Liver (tissue), 9 donors: Measurements from ENCODE around the gene ARHGAP28. TPM values are rescaled to one million over a fixed set of nuclear protein-coding genes. Genes with fewer than 3 reads are reported as not detected.
"Not testable (repeated sequence)": the region's sequence is repeated elsewhere in the genome, so short reads cannot be mapped to it uniquely, and the experiment has no call there.

ENCODE experiments used
- DNase-seq: peaks from one replicate; pipeline ENCODE4 v3.0.0-alpha.2; 2017; ENCODE audit warnings: low spot score
- H3K27ac ChIP-seq, 2 donors: one replicate each; pipeline ENCODE4 v1.7.0; 2013; ENCODE audit warnings: inconsistent platforms in 2 of 2, low read length in 2 of 2, control low read depth in 1 of 2, low read depth in 1 of 2, mild to moderate bottlenecking in 1 of 2
- H3K27me3 ChIP-seq, 4 donors: one replicate each; pipeline versions ENCODE4 v1.6.1 to v1.7.0; 2013; ENCODE audit warnings: low read length in 3 of 4, inconsistent platforms in 1 of 4, mild to moderate bottlenecking in 1 of 4, moderate library complexity in 1 of 4; ENCODE audit not compliant: control insufficient read depth in 4 of 4, insufficient read depth in 4 of 4
- H3K36me3 ChIP-seq, 4 donors: one replicate each; pipeline versions ENCODE4 v1.6.1 to v1.7.0; 2013; ENCODE audit warnings: low read length in 3 of 4, mild to moderate bottlenecking in 3 of 4, low read depth in 1 of 4, moderate library complexity in 1 of 4; ENCODE audit not compliant: control insufficient read depth in 4 of 4, insufficient read depth in 3 of 4
- H3K4me1 ChIP-seq, 4 donors: one replicate each; pipeline versions ENCODE4 v1.6.1 to v1.7.0; 2013; ENCODE audit warnings: low read length in 3 of 4, mild to moderate bottlenecking in 3 of 4, moderate library complexity in 1 of 4; ENCODE audit not compliant: control insufficient read depth in 4 of 4, insufficient read depth in 4 of 4
- H3K4me3 ChIP-seq, 3 donors: one replicate each; pipeline versions ENCODE4 v1.6.1 to v1.7.0; 2013; ENCODE audit warnings: low read length in 3 of 3, control low read depth in 1 of 3, low read depth in 1 of 3, mild to moderate bottlenecking in 1 of 3
- H3K9ac ChIP-seq, 2 donors: one replicate each; pipeline ENCODE4 v1.7.0; 2013; ENCODE audit warnings: low read length in 2 of 2, mild to moderate bottlenecking in 2 of 2, moderate library complexity in 2 of 2, control low read depth in 1 of 2, low read depth in 1 of 2
- H3K9me3 ChIP-seq, 4 donors: one replicate each; pipeline versions ENCODE4 v1.6.1 to v1.7.0; 2013; ENCODE audit warnings: low read length in 3 of 4; ENCODE audit not compliant: control insufficient read depth in 4 of 4
- ATF3 ChIP-seq: IDR thresholded peaks from 2 replicates; pipeline ENCODE4 v1.6.1; 2016; ENCODE audit warnings: antibody characterized with exemption
- CTCF ChIP-seq: fragments of 150-350 bp; IDR thresholded peaks from 2 replicates; pipeline ENCODE4 v1.5.1; 2017; ENCODE audit warnings: improper control_type of control experiment, low read depth, low read length; ENCODE audit not compliant: missing input control
- EGR1 ChIP-seq, 2 donors: IDR thresholded peaks; 2 replicates each; pipeline ENCODE4 v1.6.1; 2016 to 2018; ENCODE audit warnings: antibody characterized with exemption in 2 of 2, low read depth in 2 of 2
- GABPA ChIP-seq, 2 donors: IDR thresholded peaks in 1 of 2; conservative IDR thresholded peaks in 1 of 2; 2 replicates each; pipeline ENCODE4 v1.6.1; 2016; ENCODE audit warnings: antibody characterized with exemption in 2 of 2, mild to moderate bottlenecking in 1 of 2, moderate library complexity in 1 of 2
- HNF4A ChIP-seq, 2 donors: conservative IDR thresholded peaks; 2 replicates each; pipeline ENCODE4 v1.6.1; 2016; ENCODE audit warnings: antibody characterized with exemption in 2 of 2, mild to moderate bottlenecking in 2 of 2
- HNF4G ChIP-seq: IDR thresholded peaks from 2 replicates; pipeline ENCODE4 v1.6.1; 2016; ENCODE audit warnings: antibody characterized with exemption
- JUND ChIP-seq, 2 donors: IDR thresholded peaks; 2 replicates each; pipeline ENCODE4 v1.6.1; 2016; ENCODE audit warnings: antibody characterized with exemption in 2 of 2
- MAX ChIP-seq: IDR thresholded peaks from 2 replicates; pipeline ENCODE4 v1.6.1; 2016; ENCODE audit warnings: antibody characterized with exemption
- NR2F2 ChIP-seq: IDR thresholded peaks from 2 replicates; pipeline ENCODE4 v1.6.1; 2016; ENCODE audit warnings: antibody characterized with exemption
- RAD21 ChIP-seq, 2 donors: IDR thresholded peaks; 2 replicates each; pipeline ENCODE4 v1.6.1; 2016; ENCODE audit warnings: antibody characterized with exemption in 2 of 2, mild to moderate bottlenecking in 2 of 2
- REST ChIP-seq: IDR thresholded peaks from 2 replicates; pipeline ENCODE4 v1.6.1; 2016; ENCODE audit warnings: antibody characterized with exemption, mild to moderate bottlenecking
- RXRA ChIP-seq, 2 donors: IDR thresholded peaks; 2 replicates each; pipeline ENCODE4 v1.6.1; 2017 to 2018; ENCODE audit warnings: antibody characterized with exemption in 2 of 2, mild to moderate bottlenecking in 1 of 2
- SP1 ChIP-seq: IDR thresholded peaks from 2 replicates; pipeline ENCODE4 v1.6.1; 2018; ENCODE audit warnings: antibody characterized with exemption, mild to moderate bottlenecking
- TAF1 ChIP-seq: conservative IDR thresholded peaks from 2 replicates; pipeline ENCODE4 v1.6.1; 2016; ENCODE audit warnings: antibody characterized with exemption, mild to moderate bottlenecking
- YY1 ChIP-seq: IDR thresholded peaks from 2 replicates; pipeline ENCODE4 v1.6.1; 2016; ENCODE audit warnings: antibody characterized with exemption, mild to moderate bottlenecking
- ZBTB33 ChIP-seq: IDR thresholded peaks from 2 replicates; pipeline ENCODE4 v1.6.1; 2016; ENCODE audit warnings: antibody characterized with exemption
- WGBS: extraction: QIAGEN DNeasy Blood & Tissue Kit; methylation state at CpG from one replicate; pipeline ENCODE4 v1.1.7; 2013; 5-methylcytosine and 5-hydroxymethylcytosine counted together
- polyA plus RNA-seq, 2 donors: library from polyadenylated mRNA; stranded (reverse) in 1 of 2; unstranded in 1 of 2; fragments of 200-250 nt in 1 of 2; fragments of >200 nt in 1 of 2; fragmentation: Nextera tagmentation in 1 of 2; extraction: Ambion mirVana in 1 of 2; gene quantifications; one replicate each; pipeline versions ENCODE4 v1.2.1 to v1.2.3, GENCODE V29; 2013 to 2015
- total RNA-seq, 2 donors: library from RNA; depleted of rRNA; stranded (reverse); fragments of >200 nt; gene quantifications; one replicate each; pipeline ENCODE4 v1.2.3, GENCODE V29; 2014
- donor health status: healthy.
- donor health status: healthy.
- donor health status: healthy.
- donor health status: healthy.
- donor health status: healthy.

ARHGAP28 gene
- total and polyA plus RNA-seq, 4 donors: 0.14 to 2.1 (median 0.69) TPM

- Histone ChIP-seq H3K27ac (no peak overlapping the region), H3K9ac (no peak overlapping the region), H3K36me3 (no peaks in the 10 kb centered on the region), H3K9me3 (peaks cover 0 to 7% (median under 1%) of the 10 kb centered on the region in 4 donors), H3K4me3 (no peak overlapping the region), H3K4me1 (no peaks in the 10 kb centered on the region), H3K27me3 (no peaks in the 10 kb centered on the region)
- DNase-seq: no peak
- no peak for TF ChIP-seq HNF4A (conservative IDR thresholded peaks at IDR 0.05)
- TF ChIP-seq MAX: no peak
- no peak for TF ChIP-seq RXRA (IDR thresholded peaks at IDR 0.05)
- TF ChIP-seq NR2F2: no peak
- TF ChIP-seq YY1: no peak
- TF ChIP-seq RAD21 (IDR thresholded peaks at IDR 0.05): no peak
- TF ChIP-seq EGR1 (IDR thresholded peaks at IDR 0.05; ENCODE audit: low read depth in 2 of 2): no peak
- TF ChIP-seq HNF4G: no peak
- TF ChIP-seq TAF1: no peak
- no peak for TF ChIP-seq GABPA (IDR thresholded peaks at IDR 0.05 in 1 of 2, conservative IDR thresholded peaks at IDR 0.05 in 1 of 2)
- TF ChIP-seq JUND (IDR thresholded peaks at IDR 0.05): no peak
- no peak for TF ChIP-seq CTCF
- TF ChIP-seq ZBTB33: no peak
- no peak for TF ChIP-seq REST
- TF ChIP-seq SP1: no peak
- no peak for TF ChIP-seq ATF3
- WGBS: 97% methylated on average over 1 of the region's 1 CpG
Measured at GRCh38 chr18:6798896-6799295, 69.4 kb downstream of the ARHGAP28 start.

GRCh38 chr18:6800309-6800708 lies 70.8 kb downstream of the ARHGAP28 start:
- not testable (repeated sequence) for H3K4me3 ChIP-seq, H3K9me3 ChIP-seq, H3K4me1 ChIP-seq, H3K27ac ChIP-seq, H3K9ac ChIP-seq, H3K27me3 ChIP-seq, H3K36me3 ChIP-seq, DNase-seq
- WGBS: 96% methylated on average over 1 of the region's 1 CpG
